GM21737 (cell line): ENCODE results near the gene MRPL17.

ENCODE experiments used
- ATAC-seq: cut with Tn5 transposase; IDR thresholded peaks from one replicate; pipeline ENCODE4 v1.9.1; 2021; ENCODE audit warnings: mild to moderate bottlenecking, moderate library complexity; ENCODE audit not compliant: unreplicated experiment

MRPL17 gene

GRCh38 chr11:6655020-6655789 is 27.9 kb downstream of the MRPL17 start:
- no peak for ATAC-seq

DNA sequence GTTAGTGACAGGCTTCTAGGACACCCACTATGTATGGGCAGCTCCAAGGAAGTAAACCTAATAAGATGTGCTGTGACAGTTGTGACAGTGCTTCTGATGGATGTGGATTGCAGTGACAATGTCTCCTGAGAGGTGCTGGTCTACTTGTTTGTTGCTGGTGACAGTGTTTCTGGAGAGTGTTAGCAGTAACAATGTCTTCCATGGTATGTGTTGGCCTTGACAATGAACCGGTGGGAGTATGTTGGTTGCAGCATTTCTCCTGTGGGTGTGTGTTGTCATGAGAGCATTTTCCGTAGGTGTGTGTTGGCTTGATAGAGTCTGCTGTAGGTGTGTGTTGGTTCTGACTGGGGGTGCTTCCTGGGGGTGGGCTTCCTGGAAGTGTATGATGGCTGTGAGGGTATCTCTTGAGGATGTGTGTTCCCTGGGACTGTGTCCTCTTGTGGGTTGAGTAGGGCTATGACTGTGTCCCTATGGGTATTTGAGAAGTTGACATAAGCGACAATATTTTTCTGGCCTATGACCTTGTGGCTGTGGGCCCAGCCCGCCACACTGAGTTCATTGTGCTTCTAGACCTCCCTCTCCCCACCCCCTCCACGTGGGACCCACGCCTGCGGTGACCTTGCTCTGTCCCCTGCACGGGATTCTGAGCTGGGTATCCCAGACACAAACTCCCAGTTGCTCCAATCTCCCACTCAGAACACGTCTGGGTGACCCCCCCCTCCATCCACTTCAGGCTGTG is 28.7 kb downstream of the MRPL17 start:
- no peak for ATAC-seq

DNA sequence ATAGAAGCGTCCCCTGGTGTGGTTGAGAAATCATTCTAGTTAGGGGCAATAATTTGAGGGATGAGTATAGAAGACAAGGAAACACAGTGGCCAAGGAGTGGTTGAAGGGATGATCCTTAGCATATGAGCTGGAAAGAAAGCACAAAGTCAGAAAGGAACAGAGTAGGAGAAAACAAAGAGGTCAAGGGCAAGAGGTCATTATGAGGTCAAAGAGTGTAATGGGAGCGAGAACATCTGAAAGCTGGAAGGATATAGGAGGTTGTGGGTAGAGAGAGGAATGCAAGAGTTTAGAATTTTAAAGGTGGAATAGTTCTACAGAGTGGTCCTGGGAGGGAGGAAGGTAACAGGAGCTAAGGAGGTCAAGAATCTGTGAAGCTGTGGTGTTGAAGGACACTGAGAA is 29.5 kb downstream of the MRPL17 start:
- no peak for ATAC-seq

DNA sequence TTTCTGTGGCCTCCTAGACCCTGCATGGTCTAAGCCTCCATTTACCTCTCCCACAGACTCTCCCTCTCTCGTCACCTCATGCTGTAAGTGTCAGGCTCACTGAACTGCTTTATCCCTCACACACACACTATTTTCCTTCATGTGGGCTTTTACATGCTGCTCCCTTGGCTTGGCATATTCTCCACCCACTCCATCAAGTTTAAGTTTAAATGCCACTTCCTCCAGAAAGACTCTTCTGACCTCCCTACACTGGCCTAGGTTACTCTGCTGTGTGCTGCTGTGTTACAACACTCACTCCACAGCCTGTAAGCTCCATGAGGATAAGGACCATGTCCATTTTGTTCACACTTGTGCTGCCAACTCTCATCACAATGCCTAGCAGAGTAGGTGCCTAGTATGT is 30.0 kb downstream of the MRPL17 start:
- no peak for ATAC-seq

- ATAC-seq = no peak
These were observed 31.0 kb downstream of the MRPL17 start for GRCh38 chr11:6652182-6652581.

GRCh38 chr11:6650980-6651379 is 32.2 kb downstream of the MRPL17 start:
- ATAC-seq = no peak

GRCh38 chr11:6650104-6650503 is 33.0 kb downstream of the MRPL17 start:
- no peak for ATAC-seq

- ATAC-seq = no peak
These were observed 34.6 kb downstream of the MRPL17 start for GRCh38 chr11:6648501-6648900.

DNA sequence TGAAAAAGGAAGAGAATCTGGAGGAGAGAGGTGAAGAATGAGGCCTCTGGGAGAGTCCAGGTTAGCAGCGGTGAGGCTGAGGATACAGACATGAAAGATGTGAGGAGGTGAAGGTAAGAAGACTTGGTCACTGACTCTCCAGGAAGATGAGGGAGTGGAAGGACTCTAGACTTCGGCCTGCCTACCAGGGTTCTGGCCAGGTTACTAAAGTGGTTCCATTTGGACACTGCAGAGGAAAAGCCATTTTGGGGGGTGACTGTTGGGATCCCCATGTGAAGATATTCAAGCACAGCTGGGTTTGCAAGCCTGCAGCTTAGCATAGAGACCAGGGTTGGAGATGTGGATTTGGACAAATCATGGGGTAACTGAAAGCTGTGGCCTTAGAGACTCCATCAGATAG is 35.3 kb downstream of the MRPL17 start:
- no peak for ATAC-seq

DNA sequence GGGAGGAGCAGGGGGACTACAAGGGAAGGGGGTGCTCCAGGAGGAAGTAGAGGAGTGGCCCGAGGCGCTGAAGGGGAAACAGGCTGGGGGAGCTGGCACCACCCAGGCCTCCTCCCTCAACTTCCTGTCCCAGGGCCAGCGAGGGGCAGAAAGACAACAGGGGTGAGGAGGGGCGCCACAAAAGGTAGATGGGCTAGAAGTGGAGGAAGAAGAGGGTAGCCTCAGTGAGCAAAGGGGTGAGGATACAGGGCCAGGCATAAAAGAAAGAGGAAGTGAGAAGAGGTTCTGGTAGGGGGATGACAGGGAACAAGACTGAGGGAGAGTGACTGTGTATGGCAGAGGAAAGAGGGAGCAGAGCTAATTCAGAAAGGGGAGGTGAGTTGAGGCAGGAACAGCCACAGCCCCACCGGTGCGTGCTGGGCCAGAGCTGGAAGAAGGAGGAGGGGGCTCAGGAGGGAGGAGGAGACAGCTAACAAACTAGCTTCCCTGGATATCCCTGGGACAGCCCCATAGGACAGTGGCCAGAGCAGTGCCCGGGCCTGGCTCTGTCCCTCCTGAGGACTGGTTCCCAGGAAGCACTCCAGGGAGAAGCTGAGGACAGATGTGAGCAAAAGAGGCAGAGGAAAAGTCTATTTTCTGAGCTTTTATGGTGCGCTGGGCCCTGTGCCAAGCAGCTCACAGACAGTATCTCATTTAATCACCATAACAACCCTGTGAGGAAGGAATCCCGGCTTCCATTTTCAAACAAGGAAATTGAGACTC is 36.0 kb downstream of the MRPL17 start:
- peak; percentile 82 for ATAC-seq

DNA sequence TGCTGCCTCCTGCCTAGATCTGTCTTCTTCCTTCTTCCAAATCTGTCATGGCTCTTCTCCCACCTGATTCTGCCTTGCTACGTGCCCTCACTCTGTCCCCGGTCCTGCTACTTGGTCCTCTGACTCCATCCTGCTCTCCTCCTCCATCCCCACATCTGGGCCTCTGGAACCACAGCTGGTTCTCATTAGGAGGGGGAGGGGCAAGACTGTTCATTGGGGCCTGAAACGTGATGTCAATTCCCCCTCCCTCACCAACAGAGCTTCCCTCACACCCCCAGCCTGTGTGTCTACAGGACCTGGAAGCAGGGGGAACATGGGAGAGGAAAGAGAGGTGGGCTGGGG is 36.6 kb downstream of the MRPL17 start:
- no peak for ATAC-seq

DNA sequence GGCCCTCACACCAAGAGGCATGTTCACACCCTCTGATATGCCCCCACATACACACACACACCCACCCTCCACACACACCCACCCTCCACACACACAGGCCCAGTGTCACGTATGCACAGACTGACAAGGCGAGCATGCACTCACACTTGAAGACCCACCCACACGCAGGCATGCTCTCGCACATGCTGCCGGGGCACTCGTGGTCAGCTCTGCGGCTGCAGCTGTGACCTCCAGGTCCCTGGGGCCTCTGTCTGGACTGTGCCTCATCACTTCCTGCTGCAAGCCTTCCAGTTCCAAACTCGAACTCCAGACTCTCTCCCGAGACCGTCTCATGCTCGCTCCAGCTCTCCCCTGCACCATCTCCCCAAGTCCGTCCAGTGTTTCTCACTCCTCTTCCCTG is 37.1 kb downstream of the MRPL17 start:
- no peak for ATAC-seq

DNA sequence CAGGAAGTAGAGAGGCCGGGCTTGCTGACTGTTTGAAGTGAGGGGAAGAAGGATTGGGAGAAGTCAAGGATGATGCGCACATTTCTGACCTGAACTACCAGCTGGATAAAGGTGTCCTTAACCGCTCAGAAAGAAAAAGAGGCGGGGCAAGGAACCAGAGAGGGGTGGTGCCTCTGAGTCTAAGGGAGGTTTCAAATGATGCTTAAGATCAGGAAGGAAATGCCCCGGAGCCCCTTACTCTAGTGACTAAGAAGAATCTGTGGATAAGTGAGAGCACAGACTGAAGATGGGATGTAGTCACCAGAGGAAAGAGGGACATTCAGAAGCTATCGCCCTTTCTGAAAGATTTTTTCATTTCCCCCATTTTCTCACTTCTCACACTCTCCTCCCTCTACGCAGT is 40.2 kb downstream of the MRPL17 start:
- ATAC-seq = no peak

- ATAC-seq = no peak
These were observed 42.0 kb downstream of the MRPL17 start for GRCh38 chr11:6640985-6641701.

- no peak for ATAC-seq
These were observed 42.8 kb downstream of the MRPL17 start for GRCh38 chr11:6640036-6640984.

GRCh38 chr11:6638429-6638828 is 44.7 kb downstream of the MRPL17 start:
- no peak for ATAC-seq

DNA sequence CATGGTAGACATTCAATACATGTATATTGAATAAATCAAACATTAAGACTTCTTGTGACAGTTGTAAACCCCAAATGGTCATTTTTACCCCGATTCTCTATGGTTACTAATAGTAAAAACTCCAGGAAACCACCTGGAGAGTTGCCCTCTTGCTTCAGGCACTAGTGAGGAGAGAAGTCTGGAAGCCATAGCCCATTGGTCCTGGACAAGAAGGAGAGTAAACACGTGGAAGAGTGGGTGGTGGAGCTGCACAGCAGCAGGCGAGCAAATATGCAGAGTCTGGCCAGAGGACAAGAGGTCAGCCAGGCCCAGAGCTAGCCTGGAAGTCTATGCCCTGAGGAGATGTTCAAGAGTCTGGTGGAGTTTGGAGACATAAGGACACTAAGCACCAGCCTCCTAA is 45.3 kb downstream of the MRPL17 start:
- ATAC-seq = no peak

GRCh38 chr11:6636480-6636879 is 46.7 kb downstream of the MRPL17 start:
- ATAC-seq = no peak

GRCh38 chr11:6635082-6635932 is 47.8 kb downstream of the MRPL17 start:
- no peak for ATAC-seq
